ENCODE measurements around the gene NEO1. TPM values are rescaled to one million over a fixed set of nuclear protein-coding genes. Genes with fewer than 3 reads are reported as not detected.

NEO1 gene
- total and polyA plus RNA-seq, 4 donors, result 1.6 to 9.9 (median 5.8) TPM

DNA sequence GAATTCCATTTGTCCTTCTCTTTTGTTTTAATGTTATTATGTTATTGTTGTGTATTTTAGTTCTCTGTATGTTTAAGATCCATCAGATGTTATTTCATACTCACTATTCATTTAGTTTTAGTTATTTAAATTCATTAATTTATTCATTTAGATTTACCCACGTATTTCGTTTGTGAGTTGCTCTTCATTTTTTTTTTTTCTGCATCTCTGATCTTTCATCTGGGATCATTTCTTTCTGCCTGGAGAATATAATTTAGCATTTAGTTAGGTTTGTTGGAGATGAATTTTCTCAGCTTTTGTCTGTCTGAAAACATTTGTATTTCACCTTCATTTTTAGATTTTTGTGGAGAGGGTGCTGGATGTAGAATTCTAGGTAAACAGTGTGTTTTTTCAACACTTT is 12.9 kb downstream of the NEO1 start:
- no peak overlapping the region for H3K4me3 ChIP-seq (ENCODE audit: low read depth in 1 of 3, low read length in 3 of 3)
- no peaks in the 10 kb centered on the region for H3K9me3 ChIP-seq (ENCODE audit: control insufficient read depth in 4 of 4, low read length in 3 of 4)
- peaks cover 0 to 2% (median 0%) of the 10 kb centered on the region in 4 donors for H3K4me1 ChIP-seq (ENCODE audit: control insufficient read depth in 4 of 4, insufficient read depth in 4 of 4, low read length in 3 of 4)
- H3K27ac ChIP-seq (ENCODE audit: low read depth in 1 of 2, low read length in 2 of 2), result no peak overlapping the region
- DNase-seq (ENCODE audit: low spot score), result no peak
- TF ChIP-seq, protein P1, sequence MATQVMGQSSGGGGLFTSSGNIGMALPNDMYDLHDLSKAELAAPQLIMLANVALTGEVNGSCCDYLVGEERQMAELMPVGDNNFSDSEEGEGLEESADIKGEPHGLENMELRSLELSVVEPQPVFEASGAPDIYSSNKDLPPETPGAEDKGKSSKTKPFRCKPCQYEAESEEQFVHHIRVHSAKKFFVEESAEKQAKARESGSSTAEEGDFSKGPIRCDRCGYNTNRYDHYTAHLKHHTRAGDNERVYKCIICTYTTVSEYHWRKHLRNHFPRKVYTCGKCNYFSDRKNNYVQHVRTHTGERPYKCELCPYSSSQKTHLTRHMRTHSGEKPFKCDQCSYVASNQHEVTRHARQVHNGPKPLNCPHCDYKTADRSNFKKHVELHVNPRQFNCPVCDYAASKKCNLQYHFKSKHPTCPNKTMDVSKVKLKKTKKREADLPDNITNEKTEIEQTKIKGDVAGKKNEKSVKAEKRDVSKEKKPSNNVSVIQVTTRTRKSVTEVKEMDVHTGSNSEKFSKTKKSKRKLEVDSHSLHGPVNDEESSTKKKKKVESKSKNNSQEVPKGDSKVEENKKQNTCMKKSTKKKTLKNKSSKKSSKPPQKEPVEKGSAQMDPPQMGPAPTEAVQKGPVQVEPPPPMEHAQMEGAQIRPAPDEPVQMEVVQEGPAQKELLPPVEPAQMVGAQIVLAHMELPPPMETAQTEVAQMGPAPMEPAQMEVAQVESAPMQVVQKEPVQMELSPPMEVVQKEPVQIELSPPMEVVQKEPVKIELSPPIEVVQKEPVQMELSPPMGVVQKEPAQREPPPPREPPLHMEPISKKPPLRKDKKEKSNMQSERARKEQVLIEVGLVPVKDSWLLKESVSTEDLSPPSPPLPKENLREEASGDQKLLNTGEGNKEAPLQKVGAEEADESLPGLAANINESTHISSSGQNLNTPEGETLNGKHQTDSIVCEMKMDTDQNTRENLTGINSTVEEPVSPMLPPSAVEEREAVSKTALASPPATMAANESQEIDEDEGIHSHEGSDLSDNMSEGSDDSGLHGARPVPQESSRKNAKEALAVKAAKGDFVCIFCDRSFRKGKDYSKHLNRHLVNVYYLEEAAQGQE (IDR thresholded peaks at IDR 0.05), result no peak
- 91% methylated on average over 2 of the region's 2 CpGs for WGBS
- H3K36me3 ChIP-seq (ENCODE audit: control insufficient read depth in 4 of 4, insufficient read depth in 3 of 4, low read depth in 1 of 4, low read length in 3 of 4), result no peaks in the 10 kb centered on the region
- no peaks in the 10 kb centered on the region for H3K27me3 ChIP-seq (ENCODE audit: control insufficient read depth in 4 of 4, insufficient read depth in 4 of 4, low read length in 3 of 4)
- no peak overlapping the region for H3K9ac ChIP-seq (ENCODE audit: low read depth in 1 of 2, low read length in 2 of 2)

DNA sequence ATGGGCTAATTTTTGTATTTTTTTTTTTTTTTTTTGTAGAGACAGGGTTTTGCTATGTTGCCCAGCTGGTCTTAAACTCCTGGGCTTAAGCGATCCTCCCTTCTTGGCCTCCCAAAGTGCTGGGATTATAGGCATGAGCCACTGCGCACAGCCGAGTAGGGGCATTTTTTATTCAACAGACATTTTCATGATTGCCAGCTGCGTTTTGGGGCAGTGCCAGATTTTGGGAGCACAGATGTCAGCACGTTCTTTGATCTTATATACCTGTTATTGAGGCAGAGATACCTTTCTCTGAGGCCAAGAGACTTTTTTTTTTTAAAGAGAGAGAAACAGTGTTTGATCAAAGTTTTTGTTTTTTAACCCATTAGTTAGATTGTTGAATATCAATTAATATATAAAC is 16.8 kb downstream of the NEO1 start:
- H3K9me3 ChIP-seq (ENCODE audit: control insufficient read depth in 4 of 4, low read length in 3 of 4), result no peaks in the 10 kb centered on the region
- H3K4me1 ChIP-seq (ENCODE audit: control insufficient read depth in 4 of 4, insufficient read depth in 4 of 4, low read length in 3 of 4), result no peaks in the 10 kb centered on the region
- no peak overlapping the region for H3K4me3 ChIP-seq (ENCODE audit: low read depth in 1 of 3, low read length in 3 of 3)
- 84% methylated on average over 5 of the region's 5 CpGs for WGBS
- H3K36me3 ChIP-seq (ENCODE audit: control insufficient read depth in 4 of 4, insufficient read depth in 3 of 4, low read depth in 1 of 4, low read length in 3 of 4), result no peaks in the 10 kb centered on the region
- H3K27ac ChIP-seq (ENCODE audit: low read depth in 1 of 2, low read length in 2 of 2), result no peak overlapping the region
- no peak for DNase-seq (ENCODE audit: low spot score)
- TF ChIP-seq EGR1 (IDR thresholded peaks at IDR 0.05; ENCODE audit: low read depth in 2 of 2) (no peak), JUND (IDR thresholded peaks at IDR 0.05) (no peak), YY1 (IDR thresholded peaks at IDR 0.05) (no peak), RXRA (IDR thresholded peaks at IDR 0.05) (no peak), GABPA (IDR thresholded peaks at IDR 0.05 in 1 of 2, conservative IDR thresholded peaks at IDR 0.05 in 1 of 2) (no peak), TAF1 (conservative IDR thresholded peaks at IDR 0.05) (no peak), HNF4A (conservative IDR thresholded peaks at IDR 0.05) (no peak), SP1 (IDR thresholded peaks at IDR 0.05) (no peak), FOXA2 (IDR thresholded peaks at IDR 0.05) (no peak), NR2F2 (IDR thresholded peaks at IDR 0.05) (no peak), HNF4G (IDR thresholded peaks at IDR 0.05) (no peak), RAD21 (IDR thresholded peaks at IDR 0.05) (no peak), FOXA1 (IDR thresholded peaks at IDR 0.05) (no peak)
- TF ChIP-seq, protein P2, sequence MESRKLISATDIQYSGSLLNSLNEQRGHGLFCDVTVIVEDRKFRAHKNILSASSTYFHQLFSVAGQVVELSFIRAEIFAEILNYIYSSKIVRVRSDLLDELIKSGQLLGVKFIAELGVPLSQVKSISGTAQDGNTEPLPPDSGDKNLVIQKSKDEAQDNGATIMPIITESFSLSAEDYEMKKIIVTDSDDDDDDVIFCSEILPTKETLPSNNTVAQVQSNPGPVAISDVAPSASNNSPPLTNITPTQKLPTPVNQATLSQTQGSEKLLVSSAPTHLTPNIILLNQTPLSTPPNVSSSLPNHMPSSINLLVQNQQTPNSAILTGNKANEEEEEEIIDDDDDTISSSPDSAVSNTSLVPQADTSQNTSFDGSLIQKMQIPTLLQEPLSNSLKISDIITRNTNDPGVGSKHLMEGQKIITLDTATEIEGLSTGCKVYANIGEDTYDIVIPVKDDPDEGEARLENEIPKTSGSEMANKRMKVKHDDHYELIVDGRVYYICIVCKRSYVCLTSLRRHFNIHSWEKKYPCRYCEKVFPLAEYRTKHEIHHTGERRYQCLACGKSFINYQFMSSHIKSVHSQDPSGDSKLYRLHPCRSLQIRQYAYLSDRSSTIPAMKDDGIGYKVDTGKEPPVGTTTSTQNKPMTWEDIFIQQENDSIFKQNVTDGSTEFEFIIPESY (IDR thresholded peaks at IDR 0.05), result no peak
- TF ChIP-seq, protein P3, sequence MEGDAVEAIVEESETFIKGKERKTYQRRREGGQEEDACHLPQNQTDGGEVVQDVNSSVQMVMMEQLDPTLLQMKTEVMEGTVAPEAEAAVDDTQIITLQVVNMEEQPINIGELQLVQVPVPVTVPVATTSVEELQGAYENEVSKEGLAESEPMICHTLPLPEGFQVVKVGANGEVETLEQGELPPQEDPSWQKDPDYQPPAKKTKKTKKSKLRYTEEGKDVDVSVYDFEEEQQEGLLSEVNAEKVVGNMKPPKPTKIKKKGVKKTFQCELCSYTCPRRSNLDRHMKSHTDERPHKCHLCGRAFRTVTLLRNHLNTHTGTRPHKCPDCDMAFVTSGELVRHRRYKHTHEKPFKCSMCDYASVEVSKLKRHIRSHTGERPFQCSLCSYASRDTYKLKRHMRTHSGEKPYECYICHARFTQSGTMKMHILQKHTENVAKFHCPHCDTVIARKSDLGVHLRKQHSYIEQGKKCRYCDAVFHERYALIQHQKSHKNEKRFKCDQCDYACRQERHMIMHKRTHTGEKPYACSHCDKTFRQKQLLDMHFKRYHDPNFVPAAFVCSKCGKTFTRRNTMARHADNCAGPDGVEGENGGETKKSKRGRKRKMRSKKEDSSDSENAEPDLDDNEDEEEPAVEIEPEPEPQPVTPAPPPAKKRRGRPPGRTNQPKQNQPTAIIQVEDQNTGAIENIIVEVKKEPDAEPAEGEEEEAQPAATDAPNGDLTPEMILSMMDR (IDR thresholded peaks at IDR 0.05; ENCODE audit: low read depth, low read length, missing input control), result no peak
- TF ChIP-seq, protein P1 (IDR thresholded peaks at IDR 0.05), result no peak
- TF ChIP-seq, protein P4, sequence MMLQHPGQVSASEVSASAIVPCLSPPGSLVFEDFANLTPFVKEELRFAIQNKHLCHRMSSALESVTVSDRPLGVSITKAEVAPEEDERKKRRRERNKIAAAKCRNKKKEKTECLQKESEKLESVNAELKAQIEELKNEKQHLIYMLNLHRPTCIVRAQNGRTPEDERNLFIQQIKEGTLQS (IDR thresholded peaks at IDR 0.05), result no peak
- no peaks in the 10 kb centered on the region for H3K27me3 ChIP-seq (ENCODE audit: control insufficient read depth in 4 of 4, insufficient read depth in 4 of 4, low read length in 3 of 4)
- no peak overlapping the region for H3K9ac ChIP-seq (ENCODE audit: low read depth in 1 of 2, low read length in 2 of 2)
